GM23338 (cell line): ENCODE measurements around the gene COL4A6. TPM values are rescaled to one million over a fixed set of nuclear protein-coding genes. Genes with fewer than 3 reads are reported as not detected.

Source experiments
- ATAC-seq: fragments of 200-7000 bp; cut with Tn5 transposase; 3 replicates; pipeline ENCODE4 v1.9.1; 2020
- DNase-seq: peaks from one replicate; pipeline ENCODE4 v3.0.0-alpha.2; 2015; ENCODE audit warnings: low spot score
- H2AFZ ChIP-seq: fragments of 200-600 bp; sonication (generic); 2 replicates; pipeline ENCODE4 v1.8.0; 2016; ENCODE audit warnings: antibody characterized with exemption, mild to moderate bottlenecking, moderate library complexity
- H3F3A ChIP-seq: fragments of 200-600 bp; sonication (generic); replicated peaks from 2 replicates; pipeline ENCODE4 v1.8.0; 2017; ENCODE audit warnings: antibody characterized with exemption, mixed run types, low read depth
- H3K27ac ChIP-seq: fragments of 200-600 bp; sonication (generic); 2 replicates; pipeline ENCODE4 v1.6.1; 2016; ENCODE audit warnings: low read depth
- H3K27me3 ChIP-seq: fragments of 200-600 bp; sonication (generic); 2 replicates; pipeline ENCODE4 v1.8.0; 2016; ENCODE audit warnings: mild to moderate bottlenecking, mixed run types, moderate library complexity; ENCODE audit not compliant: insufficient read depth
- H3K36me3 ChIP-seq: fragments of 200-600 bp; sonication (generic); 2 replicates; pipeline ENCODE4 v1.8.0; 2016; ENCODE audit warnings: mild to moderate bottlenecking; ENCODE audit not compliant: insufficient read depth
- H3K4me1 ChIP-seq: fragments of 200-600 bp; sonication (generic); 2 replicates; pipeline ENCODE4 v1.8.0; 2016; ENCODE audit warnings: mild to moderate bottlenecking, moderate library complexity; ENCODE audit not compliant: insufficient read depth
- H3K4me2 ChIP-seq: fragments of 200-600 bp; sonication (generic); 2 replicates; pipeline ENCODE4 v1.7.1; 2017; ENCODE audit warnings: mixed run types
- H3K4me3 ChIP-seq: fragments of 200-600 bp; sonication (generic); 2 replicates; pipeline ENCODE4 v1.6.1; 2016; ENCODE audit warnings: mixed run types
- H3K79me2 ChIP-seq: fragments of 200-600 bp; sonication (generic); replicated peaks from 2 replicates; pipeline ENCODE4 v1.8.0; 2017; ENCODE audit warnings: mild to moderate bottlenecking; ENCODE audit not compliant: insufficient read depth
- H3K9me2 ChIP-seq: fragments of 200-600 bp; sonication (generic); 2 replicates; pipeline ENCODE4 v1.8.0; 2017; ENCODE audit not compliant: insufficient read depth
- H4K20me1 ChIP-seq: fragments of 200-600 bp; sonication (generic); replicated peaks from 2 replicates; pipeline ENCODE4 v1.8.0; 2017; ENCODE audit warnings: mild to moderate bottlenecking; ENCODE audit not compliant: insufficient read depth
- H3K27ac Mint-ChIP-seq: 2 replicates; pipeline ENCODE4 v1.8.0; 2020; ENCODE audit warnings: inconsistent platforms, mild to moderate bottlenecking, moderate library complexity, mixed read lengths
- H3K27me3 Mint-ChIP-seq: 3 replicates; pipeline ENCODE4 v1.8.0; 2022; ENCODE audit warnings: low read depth, mild to moderate bottlenecking, moderate library complexity, mixed read lengths, inconsistent platforms; ENCODE audit not compliant: insufficient read depth, poor library complexity
- H3K36me3 Mint-ChIP-seq: 3 replicates; pipeline ENCODE4 v1.8.0; 2021; ENCODE audit warnings: low read depth, mild to moderate bottlenecking, inconsistent platforms, moderate library complexity, mixed read lengths
- H3K4me1 Mint-ChIP-seq: 3 replicates; pipeline ENCODE4 v1.8.0; 2020; ENCODE audit warnings: mild to moderate bottlenecking, inconsistent platforms, mixed read lengths
- H3K4me3 Mint-ChIP-seq: 3 replicates; pipeline ENCODE4 v1.8.0; 2021; ENCODE audit warnings: moderate library complexity, mild to moderate bottlenecking, inconsistent platforms, mixed read lengths
- H3K9me3 Mint-ChIP-seq: 3 replicates; pipeline ENCODE4 v1.8.0; 2020; ENCODE audit warnings: moderate library complexity, mild to moderate bottlenecking, inconsistent platforms, mixed read lengths
- CREB1 ChIP-seq: fragments of 250-450 bp; sonication (Bioruptor Pico); IDR thresholded peaks from 2 replicates; pipeline ENCODE4 v1.5.0; 2020; ENCODE audit warnings: low read depth, mild to moderate bottlenecking, moderate library complexity
- CTCF ChIP-seq, 2 experiments: fragments of 200-600 bp in 1 of 2; sonication (generic) in 1 of 2; conservative IDR thresholded peaks; 2 replicates each; pipeline versions ENCODE4 v1.5.1 to v1.6.1; 2016 to 2017; ENCODE audit warnings: antibody characterized with exemption in 2 of 2, low read depth in 2 of 2, mild to moderate bottlenecking in 2 of 2, moderate library complexity in 1 of 2
- EZH2 ChIP-seq: fragments of 200-600 bp; sonication (generic); IDR thresholded peaks from one replicate; pipeline ENCODE4 v1.8.0; 2017; ENCODE audit warnings: antibody characterized with exemption, mild to moderate bottlenecking, low read depth; ENCODE audit not compliant: unreplicated experiment
- EZH2phosphoT487 ChIP-seq: fragments of 200-600 bp; sonication (generic); IDR thresholded peaks from one replicate; pipeline ENCODE4 v1.8.1; 2018; ENCODE audit warnings: antibody characterized with exemption; ENCODE audit not compliant: unreplicated experiment
- JUNB ChIP-seq: IDR thresholded peaks from one replicate; pipeline ENCODE4 v1.6.1; 2016; ENCODE audit warnings: antibody characterized with exemption; ENCODE audit not compliant: unreplicated experiment
- NANOG ChIP-seq: IDR thresholded peaks from 2 replicates; pipeline ENCODE4 v1.6.1; 2016; ENCODE audit warnings: antibody characterized with exemption, borderline replicate concordance
- POLR2AphosphoS5 ChIP-seq: IDR thresholded peaks from 2 replicates; pipeline ENCODE4 v1.6.1; 2016; ENCODE audit warnings: antibody characterized with exemption, low read depth
- REST ChIP-seq: IDR thresholded peaks from one replicate; pipeline ENCODE4 v1.6.1; 2018; ENCODE audit warnings: antibody characterized with exemption; ENCODE audit not compliant: unreplicated experiment
- STAT1 ChIP-seq: IDR thresholded peaks from one replicate; pipeline ENCODE4 v1.6.1; 2016; ENCODE audit warnings: antibody characterized with exemption; ENCODE audit not compliant: unreplicated experiment
- ZNF114 ChIP-seq: fragments of 250-450 bp; sonication (Bioruptor Pico); IDR thresholded peaks from 2 replicates; pipeline ENCODE4 v1.5.0; 2020; ENCODE audit warnings: mild to moderate bottlenecking, moderate library complexity
- ZNF331 ChIP-seq: fragments of 250-450 bp; sonication (Bioruptor Pico); IDR thresholded peaks from 2 replicates; pipeline ENCODE4 v1.5.0; 2020; ENCODE audit warnings: low read depth, mild to moderate bottlenecking, moderate library complexity
- ZNF462 ChIP-seq: fragments of 250-450 bp; sonication (Bioruptor Pico); IDR thresholded peaks from 2 replicates; pipeline ENCODE4 v1.5.0; 2020; ENCODE audit warnings: mild to moderate bottlenecking, moderate library complexity
- polyA plus RNA-seq: library from polyadenylated mRNA; unstranded; fragments of >200 nt; fragmentation: Nextera tagmentation; extraction: Ambion mirVana; gene quantifications from 2 replicates; pipeline ENCODE4 v1.2.1, GENCODE V29; 2016
- total RNA-seq: library from RNA; depleted of rRNA; stranded (reverse); fragments of >200 nt; shearing (Covaris generic); gene quantifications from 2 replicates; pipeline ENCODE4 v1.2.3, GENCODE V29; 2014
- TF ChIP-seq, protein P1 (sequence below): IDR thresholded peaks from 2 replicates; pipeline ENCODE4 v1.6.1; 2016; ENCODE audit warnings: antibody characterized with exemption

The COL4A6 gene
- total and polyA plus RNA-seq, 2 experiments from 2014 or later = 4.1 to 15.2 TPM

GRCh38 chrX:108132876-108133275 is 305.3 kb downstream of the COL4A6 start:
- Mint-ChIP-seq H3K9me3 (no peaks in the 10 kb centered on the region), H3K27me3 (no peaks in the 10 kb centered on the region), H3K4me3 (no peak overlapping the region), H3K4me1 (no peaks in the 10 kb centered on the region), H3K27ac (no peak overlapping the region), H3K36me3 (no peaks in the 10 kb centered on the region)
- ATAC-seq (no peak), DNase-seq (no peak)
- Histone ChIP-seq H3K27me3 (no peaks in the 10 kb centered on the region), H2AFZ (no peak overlapping the region), H4K20me1 (no peaks in the 10 kb centered on the region), H3F3A (no peaks in the 10 kb centered on the region), H3K27ac (no peak overlapping the region), H3K4me3 (no peak overlapping the region), H3K4me1 (no peaks in the 10 kb centered on the region), H3K9me2 (no peaks in the 10 kb centered on the region), H3K36me3 (no peaks in the 10 kb centered on the region), H3K79me2 (no peaks in the 10 kb centered on the region), H3K4me2 (no peak overlapping the region)
- TF ChIP-seq STAT1 (no peak), JUNB (no peak), EZH2phosphoT487 (no peak), CTCF (conservative IDR thresholded peaks at IDR 0.05; ENCODE audit: low read depth in 2 of 2) (no peak), ZNF114 (CRISPR knock-in tag) (no peak), EZH2 (no peak), REST (no peak), NANOG (no peak), POLR2AphosphoS5 (no peak), CREB1 (CRISPR knock-in tag) (no peak), ZNF331 (CRISPR knock-in tag) (no peak), ZNF462 (CRISPR knock-in tag) (no peak)
- TF ChIP-seq, protein P1, sequence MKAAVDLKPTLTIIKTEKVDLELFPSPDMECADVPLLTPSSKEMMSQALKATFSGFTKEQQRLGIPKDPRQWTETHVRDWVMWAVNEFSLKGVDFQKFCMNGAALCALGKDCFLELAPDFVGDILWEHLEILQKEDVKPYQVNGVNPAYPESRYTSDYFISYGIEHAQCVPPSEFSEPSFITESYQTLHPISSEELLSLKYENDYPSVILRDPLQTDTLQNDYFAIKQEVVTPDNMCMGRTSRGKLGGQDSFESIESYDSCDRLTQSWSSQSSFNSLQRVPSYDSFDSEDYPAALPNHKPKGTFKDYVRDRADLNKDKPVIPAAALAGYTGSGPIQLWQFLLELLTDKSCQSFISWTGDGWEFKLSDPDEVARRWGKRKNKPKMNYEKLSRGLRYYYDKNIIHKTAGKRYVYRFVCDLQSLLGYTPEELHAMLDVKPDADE = no peak
